ENCODE results near the gene GOLGB1.

GOLGB1 gene

GRCh38 chr3:121757087-121757811, 7.7 kb upstream of the GOLGB1 start:
- H3K27ac ChIP-seq (ENCODE audit: low read length), result no peak overlapping the region
- DNase-seq, result no peak
- no peaks in the 10 kb centered on the region for H4K20me1 ChIP-seq (ENCODE audit: insufficient read depth, low read length)
- H3K27me3 ChIP-seq (replicated peaks; ENCODE audit: insufficient read depth, low read length), result no peaks in the 10 kb centered on the region
- H3K36me3 ChIP-seq (replicated peaks; ENCODE audit: insufficient read depth, low read length), result no peaks in the 10 kb centered on the region
- no peak overlapping the region for H3K4me2 ChIP-seq (ENCODE audit: low read depth, low read length)
- H2AFZ ChIP-seq (ENCODE audit: low read length), result no peak overlapping the region
- H3K9me3 ChIP-seq (replicated peaks; ENCODE audit: insufficient read depth, low read length), result no peaks in the 10 kb centered on the region
- no peak overlapping the region for H3K4me3 ChIP-seq (ENCODE audit: low read length)
- no peak overlapping the region for H3K9ac ChIP-seq (ENCODE audit: low read length)
- H3K9me2 ChIP-seq (replicated peaks; ENCODE audit: insufficient read depth, low read length), result no peaks in the 10 kb centered on the region
- H3K4me1 ChIP-seq (ENCODE audit: low read length), result no peaks in the 10 kb centered on the region
- H3F3A ChIP-seq (ENCODE audit: insufficient read depth, low read length), result no peaks in the 10 kb centered on the region
- TF ChIP-seq, protein P1, sequence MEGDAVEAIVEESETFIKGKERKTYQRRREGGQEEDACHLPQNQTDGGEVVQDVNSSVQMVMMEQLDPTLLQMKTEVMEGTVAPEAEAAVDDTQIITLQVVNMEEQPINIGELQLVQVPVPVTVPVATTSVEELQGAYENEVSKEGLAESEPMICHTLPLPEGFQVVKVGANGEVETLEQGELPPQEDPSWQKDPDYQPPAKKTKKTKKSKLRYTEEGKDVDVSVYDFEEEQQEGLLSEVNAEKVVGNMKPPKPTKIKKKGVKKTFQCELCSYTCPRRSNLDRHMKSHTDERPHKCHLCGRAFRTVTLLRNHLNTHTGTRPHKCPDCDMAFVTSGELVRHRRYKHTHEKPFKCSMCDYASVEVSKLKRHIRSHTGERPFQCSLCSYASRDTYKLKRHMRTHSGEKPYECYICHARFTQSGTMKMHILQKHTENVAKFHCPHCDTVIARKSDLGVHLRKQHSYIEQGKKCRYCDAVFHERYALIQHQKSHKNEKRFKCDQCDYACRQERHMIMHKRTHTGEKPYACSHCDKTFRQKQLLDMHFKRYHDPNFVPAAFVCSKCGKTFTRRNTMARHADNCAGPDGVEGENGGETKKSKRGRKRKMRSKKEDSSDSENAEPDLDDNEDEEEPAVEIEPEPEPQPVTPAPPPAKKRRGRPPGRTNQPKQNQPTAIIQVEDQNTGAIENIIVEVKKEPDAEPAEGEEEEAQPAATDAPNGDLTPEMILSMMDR (IDR thresholded peaks at IDR 0.05; ENCODE audit: low read length), result no peak
- TF ChIP-seq EZH2phosphoT487 (IDR thresholded peaks at IDR 0.05; ENCODE audit: low read length) (no peak), EZH2 (optimal IDR thresholded peaks at IDR 0.05; ENCODE audit: low read depth, low read length) (no peak)
- no peaks in the 10 kb centered on the region for H3K79me2 ChIP-seq (ENCODE audit: low read length)

- Histone ChIP-seq H3K79me2 (ENCODE audit: low read length) (peaks cover 28% of the 10 kb centered on the region), H3K4me2 (ENCODE audit: low read depth, low read length) (no peak overlapping the region), H3K9me2 (replicated peaks; ENCODE audit: insufficient read depth, low read length) (no peaks in the 10 kb centered on the region), H3F3A (ENCODE audit: insufficient read depth, low read length) (0 out of 2 replicates have a peak, but pooled peaks cover 4% of the 10 kb centered on the region), H3K9ac (ENCODE audit: low read length) (no peak overlapping the region), H3K4me3 (ENCODE audit: low read length) (no peak overlapping the region), H3K27ac (ENCODE audit: low read length) (no peak overlapping the region), H3K9me3 (replicated peaks; ENCODE audit: insufficient read depth, low read length) (no peaks in the 10 kb centered on the region), H3K4me1 (ENCODE audit: low read length) (peaks cover 14% of the 10 kb centered on the region; the same call in 1 of the 2 replicates), H3K27me3 (replicated peaks; ENCODE audit: insufficient read depth, low read length) (no peaks in the 10 kb centered on the region), H3K36me3 (replicated peaks; ENCODE audit: insufficient read depth, low read length) (no peaks in the 10 kb centered on the region), H2AFZ (ENCODE audit: low read length) (no peak overlapping the region), H4K20me1 (ENCODE audit: insufficient read depth, low read length) (no peaks in the 10 kb centered on the region)
- TF ChIP-seq, protein P1 (IDR thresholded peaks at IDR 0.05; ENCODE audit: low read length), result no peak
- TF ChIP-seq EZH2phosphoT487 (IDR thresholded peaks at IDR 0.05; ENCODE audit: low read length) (no peak), EZH2 (optimal IDR thresholded peaks at IDR 0.05; ENCODE audit: low read depth, low read length) (no peak)
- DNase-seq, result no peak
Observed at GRCh38 chr3:121752772-121753171, 3.2 kb upstream of the GOLGB1 start.

DNA sequence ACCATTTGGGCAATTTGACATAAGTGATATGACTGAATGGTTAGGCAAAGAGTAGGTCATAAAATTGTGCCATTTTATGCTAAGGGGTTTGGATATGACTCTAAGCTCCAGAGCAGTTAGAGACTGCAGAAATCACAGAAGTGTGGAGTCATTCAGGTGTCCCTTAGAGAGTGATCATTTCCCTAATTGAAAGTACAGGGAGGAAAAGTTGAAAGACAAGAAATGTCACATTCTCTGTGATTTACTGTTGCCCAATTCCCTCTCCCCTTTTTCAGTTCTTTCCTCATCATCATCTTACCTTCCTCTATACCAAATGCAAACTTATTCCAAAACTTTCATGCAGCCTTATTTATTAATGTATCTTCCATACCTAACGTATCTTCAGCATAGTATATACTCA, 2.7 kb upstream of the GOLGB1 start:
- Histone ChIP-seq H3K79me2 (ENCODE audit: low read length) (peaks cover 33% of the 10 kb centered on the region), H3F3A (ENCODE audit: insufficient read depth, low read length) (0 out of 2 replicates have a peak, but pooled peaks cover 4% of the 10 kb centered on the region), H3K4me2 (ENCODE audit: low read depth, low read length) (no peak overlapping the region), H3K9me2 (replicated peaks; ENCODE audit: insufficient read depth, low read length) (no peaks in the 10 kb centered on the region), H3K9me3 (replicated peaks; ENCODE audit: insufficient read depth, low read length) (no peaks in the 10 kb centered on the region), H3K27ac (ENCODE audit: low read length) (no peak overlapping the region), H3K27me3 (replicated peaks; ENCODE audit: insufficient read depth, low read length) (no peaks in the 10 kb centered on the region), H3K9ac (ENCODE audit: low read length) (no peak overlapping the region), H3K36me3 (replicated peaks; ENCODE audit: insufficient read depth, low read length) (0 out of 2 replicates have a peak, but pooled peaks cover 3% of the 10 kb centered on the region), H3K4me1 (ENCODE audit: low read length) (peaks cover 18% of the 10 kb centered on the region; the same call in 1 of the 2 replicates), H3K4me3 (ENCODE audit: low read length) (no peak overlapping the region), H4K20me1 (ENCODE audit: insufficient read depth, low read length) (no peaks in the 10 kb centered on the region), H2AFZ (ENCODE audit: low read length) (no peak overlapping the region)
- DNase-seq, result no peak
- TF ChIP-seq EZH2 (optimal IDR thresholded peaks at IDR 0.05; ENCODE audit: low read depth, low read length) (no peak), EZH2phosphoT487 (IDR thresholded peaks at IDR 0.05; ENCODE audit: low read length) (no peak)
- TF ChIP-seq, protein P1 (IDR thresholded peaks at IDR 0.05; ENCODE audit: low read length), result no peak

All from MM.1S (cell line).